DOHH2 (cell line): ENCODE measurements around the gene EHMT1.
"Not testable (repeated sequence)": the region's sequence is repeated elsewhere in the genome, so short reads cannot be mapped to it uniquely, and the experiment has no call there.

Source experiments
- H3F3A ChIP-seq: fragments of 200-600 bp; sonication (generic), shearing (Covaris generic); 2 replicates; pipeline ENCODE4 v1.6.0; 2016; ENCODE audit warnings: antibody characterized with exemption, mild to moderate bottlenecking; ENCODE audit not compliant: control insufficient read depth, insufficient read depth
- H3K27ac ChIP-seq: fragments of 200-600 bp; sonication (generic); 2 replicates; pipeline ENCODE4 v1.5.1; 2014; ENCODE audit warnings: low read depth, mild to moderate bottlenecking, low read length, moderate library complexity
- H3K27me3 ChIP-seq: fragments of 200-600 bp; sonication (generic); 2 replicates; pipeline ENCODE4 v1.6.1; 2014; ENCODE audit warnings: mild to moderate bottlenecking, low read length, mixed read lengths; ENCODE audit not compliant: control insufficient read depth
- H3K36me3 ChIP-seq: fragments of 200-600 bp; sonication (generic); 2 replicates; pipeline ENCODE4 v1.6.1; 2014; ENCODE audit warnings: mild to moderate bottlenecking, low read length, moderate library complexity, mixed read lengths; ENCODE audit not compliant: control insufficient read depth
- H3K4me1 ChIP-seq: fragments of 200-600 bp; sonication (generic); 2 replicates; pipeline ENCODE4 v1.6.1; 2014; ENCODE audit warnings: mild to moderate bottlenecking, low read length, mixed read lengths; ENCODE audit not compliant: control insufficient read depth
- H3K4me2 ChIP-seq: fragments of 200-600 bp; sonication (generic); 2 replicates; pipeline ENCODE4 v1.6.0; 2014; ENCODE audit warnings: mild to moderate bottlenecking, low read length, moderate library complexity
- H3K4me3 ChIP-seq: fragments of 200-600 bp; sonication (generic); 2 replicates; pipeline ENCODE4 v1.5.1; 2014; ENCODE audit warnings: mild to moderate bottlenecking, low read length, mixed read lengths
- H3K79me2 ChIP-seq: fragments of 200-600 bp; sonication (generic); 2 replicates; pipeline ENCODE4 v1.6.1; 2014; ENCODE audit warnings: mild to moderate bottlenecking, low read length, mixed read lengths; ENCODE audit not compliant: control insufficient read depth
- H3K9me2 ChIP-seq: fragments of 200-600 bp; sonication (generic); replicated peaks from 2 replicates; pipeline ENCODE4 v1.6.1; 2014; ENCODE audit warnings: mild to moderate bottlenecking, low read length, mixed read lengths; ENCODE audit not compliant: control insufficient read depth
- H3K9me3 ChIP-seq: fragments of 200-600 bp; sonication (generic); 2 replicates; pipeline ENCODE4 v1.6.1; 2014; ENCODE audit warnings: antibody characterized with exemption, low read length, mixed read lengths; ENCODE audit not compliant: control insufficient read depth, insufficient read depth
- H4K20me1 ChIP-seq: fragments of 200-600 bp; sonication (generic); 2 replicates; pipeline ENCODE4 v1.6.0; 2014; ENCODE audit warnings: low read depth, mild to moderate bottlenecking, antibody characterized with exemption, low read length, moderate library complexity; ENCODE audit not compliant: control insufficient read depth, insufficient read depth
- EZH2phosphoT487 ChIP-seq: fragments of 200-600 bp; sonication (generic); IDR thresholded peaks from 2 replicates; pipeline ENCODE4 v1.6.1; 2017; ENCODE audit warnings: borderline replicate concordance, mild to moderate bottlenecking, antibody characterized with exemption, low read length, moderate library complexity, mixed read lengths
- TF ChIP-seq, protein P1 (sequence below): fragments of 200-600 bp; sonication (generic); IDR thresholded peaks from one replicate; pipeline ENCODE4 v1.5.1; 2014; ENCODE audit warnings: antibody characterized with exemption, mild to moderate bottlenecking, low read depth, low read length; ENCODE audit not compliant: poor library complexity, severe bottlenecking

Gene EHMT1

DNA sequence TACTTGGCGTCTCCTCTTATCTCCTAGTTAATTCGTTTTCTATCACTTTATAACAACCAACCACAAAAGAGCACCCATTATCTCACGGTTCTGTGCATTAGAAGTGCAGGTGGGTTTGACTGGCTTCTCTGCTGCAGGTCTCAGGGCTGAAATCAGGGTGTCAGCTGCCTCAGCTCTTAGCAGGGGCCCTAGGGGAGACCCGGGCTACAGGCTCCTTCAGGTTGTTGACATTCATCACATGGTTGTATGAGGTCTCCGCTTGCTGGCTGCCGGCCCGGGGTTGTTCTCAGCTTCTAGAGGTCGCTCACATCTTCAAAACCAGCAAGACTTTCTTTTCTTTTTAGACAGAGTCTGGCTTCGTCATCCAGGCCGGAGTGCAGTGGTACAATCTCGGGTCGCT, 25.6 kb upstream of the EHMT1 start:
- Histone ChIP-seq H4K20me1 (peaks cover 8% of the 10 kb centered on the region; the same call in 1 of the 2 replicates), H3K79me2 (peaks cover 23% of the 10 kb centered on the region), H3K27ac (no peak overlapping the region), H3K36me3 (peaks cover 17% of the 10 kb centered on the region), H3F3A (peaks cover 1% of the 10 kb centered on the region; the same call in 1 of the 2 replicates), H3K4me2 (no peak overlapping the region), H3K4me1 (peaks cover 21% of the 10 kb centered on the region), H3K9me2 (no peaks in the 10 kb centered on the region), H3K9me3 (no peaks in the 10 kb centered on the region), H3K27me3 (no peaks in the 10 kb centered on the region), H3K4me3 (no peak overlapping the region)
- TF ChIP-seq, protein P1, sequence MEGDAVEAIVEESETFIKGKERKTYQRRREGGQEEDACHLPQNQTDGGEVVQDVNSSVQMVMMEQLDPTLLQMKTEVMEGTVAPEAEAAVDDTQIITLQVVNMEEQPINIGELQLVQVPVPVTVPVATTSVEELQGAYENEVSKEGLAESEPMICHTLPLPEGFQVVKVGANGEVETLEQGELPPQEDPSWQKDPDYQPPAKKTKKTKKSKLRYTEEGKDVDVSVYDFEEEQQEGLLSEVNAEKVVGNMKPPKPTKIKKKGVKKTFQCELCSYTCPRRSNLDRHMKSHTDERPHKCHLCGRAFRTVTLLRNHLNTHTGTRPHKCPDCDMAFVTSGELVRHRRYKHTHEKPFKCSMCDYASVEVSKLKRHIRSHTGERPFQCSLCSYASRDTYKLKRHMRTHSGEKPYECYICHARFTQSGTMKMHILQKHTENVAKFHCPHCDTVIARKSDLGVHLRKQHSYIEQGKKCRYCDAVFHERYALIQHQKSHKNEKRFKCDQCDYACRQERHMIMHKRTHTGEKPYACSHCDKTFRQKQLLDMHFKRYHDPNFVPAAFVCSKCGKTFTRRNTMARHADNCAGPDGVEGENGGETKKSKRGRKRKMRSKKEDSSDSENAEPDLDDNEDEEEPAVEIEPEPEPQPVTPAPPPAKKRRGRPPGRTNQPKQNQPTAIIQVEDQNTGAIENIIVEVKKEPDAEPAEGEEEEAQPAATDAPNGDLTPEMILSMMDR: no peak
- TF ChIP-seq EZH2phosphoT487: no peak

DNA sequence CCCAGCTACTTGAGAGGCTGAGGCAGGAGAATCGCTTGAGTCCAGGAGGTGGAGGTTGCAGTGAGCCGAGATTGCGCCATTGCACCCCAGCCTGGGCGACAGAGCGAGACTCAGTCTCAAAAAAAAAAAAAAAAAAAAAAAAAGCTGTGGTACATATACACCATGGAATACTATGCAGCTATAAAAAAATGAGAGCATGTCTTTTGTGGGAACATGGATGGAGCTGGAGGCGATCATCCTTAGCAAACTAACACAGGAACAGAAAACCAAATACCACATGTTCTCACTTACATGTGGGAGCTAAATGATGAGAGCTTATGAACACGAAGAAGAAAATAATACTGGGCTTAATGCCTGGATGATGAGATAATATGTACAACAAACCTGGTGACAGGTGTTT, 22.2 kb upstream of the EHMT1 start:
- H3K4me2 ChIP-seq, H3K9me2 ChIP-seq, H3K27ac ChIP-seq, H4K20me1 ChIP-seq, H3K36me3 ChIP-seq, H3F3A ChIP-seq, H3K79me2 ChIP-seq, H3K27me3 ChIP-seq, H3K9me3 ChIP-seq, H3K4me3 ChIP-seq, H3K4me1 ChIP-seq: not testable (repeated sequence)

DNA sequence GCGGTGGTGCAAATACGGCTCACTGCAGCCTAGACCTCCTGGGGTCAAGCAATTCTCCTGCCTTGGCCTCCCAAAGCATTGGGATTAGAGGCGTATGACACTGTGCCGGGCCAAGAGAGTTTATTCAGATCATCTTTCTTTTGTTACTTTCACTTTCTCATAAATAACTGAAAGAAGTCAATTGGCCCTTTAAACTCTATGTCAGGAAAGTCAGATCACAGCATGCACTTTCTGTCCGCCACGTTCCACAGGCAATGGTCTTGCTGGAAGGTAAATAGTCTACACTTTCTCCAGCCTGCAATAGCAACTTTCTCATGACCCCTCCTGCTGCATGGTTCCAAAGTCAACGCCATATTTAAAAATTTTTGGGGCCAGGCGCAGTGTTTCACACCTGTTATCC, 19.9 kb upstream of the EHMT1 start:
- H3K27ac ChIP-seq: no peak overlapping the region
- TF ChIP-seq EZH2phosphoT487: no peak
- TF ChIP-seq, protein P1: no peak
- peaks cover 6% of the 10 kb centered on the region for H3K4me1 ChIP-seq
- H3K4me3 ChIP-seq: no peak overlapping the region
- H3K27me3 ChIP-seq: peaks cover under 1% of the 10 kb centered on the region; the same call in 1 of the 2 replicates
- H3K9me2 ChIP-seq: no peaks in the 10 kb centered on the region
- H3K4me2 ChIP-seq: no peak overlapping the region
- no peaks in the 10 kb centered on the region for H3K36me3 ChIP-seq
- peaks cover 7% of the 10 kb centered on the region; the same call in 1 of the 2 replicates for H3F3A ChIP-seq
- no peaks in the 10 kb centered on the region for H4K20me1 ChIP-seq
- H3K9me3 ChIP-seq: no peaks in the 10 kb centered on the region
- no peaks in the 10 kb centered on the region for H3K79me2 ChIP-seq

DNA sequence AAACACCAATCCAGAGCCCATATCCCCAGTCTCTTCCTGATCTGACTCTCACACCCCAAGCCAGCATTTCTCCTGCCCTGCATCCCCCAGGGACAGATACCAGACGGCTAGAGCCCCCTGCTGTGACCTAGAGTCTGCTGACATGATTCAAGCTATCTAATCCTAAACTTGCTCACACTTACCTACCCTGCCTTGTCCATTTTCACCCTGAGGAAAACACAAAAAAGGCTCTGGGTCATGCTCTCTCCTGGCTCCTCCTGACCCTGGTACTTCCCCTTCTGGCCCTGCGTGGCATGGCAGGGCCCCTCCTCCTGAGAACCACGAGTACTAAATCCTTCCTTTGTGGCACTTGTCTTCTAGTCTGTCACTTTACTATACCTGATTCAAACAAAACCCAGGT, 16.1 kb upstream of the EHMT1 start:
- Histone ChIP-seq H3K9me2 (no peaks in the 10 kb centered on the region), H3K9me3 (no peaks in the 10 kb centered on the region), H4K20me1 (peaks cover 14% of the 10 kb centered on the region), H3K4me3 (no peak overlapping the region), H3K79me2 (peaks cover 16% of the 10 kb centered on the region), H3K27ac (no peak overlapping the region), H3K4me1 (peaks cover 26% of the 10 kb centered on the region), H3K4me2 (no peak overlapping the region), H3K36me3 (no peaks in the 10 kb centered on the region), H3K27me3 (peaks cover 3% of the 10 kb centered on the region; the same call in 1 of the 2 replicates), H3F3A (peaks cover 7% of the 10 kb centered on the region; the same call in 1 of the 2 replicates)
- no peak for TF ChIP-seq EZH2phosphoT487
- TF ChIP-seq, protein P1: no peak
